RPMI8226 (cell line): Measurements from ENCODE around the gene HPCAL1.

Experiments
- DNase-seq: peaks from one replicate; pipeline ENCODE4 v3.0.0-alpha.2; 2015

HPCAL1 gene

GRCh38 chr2:10269711-10270610 is 32.7 kb upstream of the HPCAL1 start:
- DNase-seq, result no peak

GRCh38 chr2:10271509-10271908 is 31.2 kb upstream of the HPCAL1 start:
- DNase-seq, result no peak

- no peak for DNase-seq
These were observed 30.8 kb upstream of the HPCAL1 start for GRCh38 chr2:10271946-10272345.

GRCh38 chr2:10272464-10272863 is 30.2 kb upstream of the HPCAL1 start:
- no peak for DNase-seq

GRCh38 chr2:10273215-10274175 is 29.2 kb upstream of the HPCAL1 start:
- DNase-seq, result no peak

GRCh38 chr2:10274376-10274775 is 28.3 kb upstream of the HPCAL1 start:
- no peak for DNase-seq

- no peak for DNase-seq
These were observed 27.5 kb upstream of the HPCAL1 start for GRCh38 chr2:10274983-10275802.

GRCh38 chr2:10276481-10277292 is 26.0 kb upstream of the HPCAL1 start:
- DNase-seq, result no peak

GRCh38 chr2:10277293-10278028 is 25.2 kb upstream of the HPCAL1 start:
- DNase-seq, result no peak

GRCh38 chr2:10278029-10278762 is 24.5 kb upstream of the HPCAL1 start:
- peak; percentile 29 for DNase-seq

GRCh38 chr2:10278763-10279471 is 23.8 kb upstream of the HPCAL1 start:
- DNase-seq, result no peak

- DNase-seq, result no peak
These were observed 23.2 kb upstream of the HPCAL1 start for GRCh38 chr2:10279472-10279870.

GRCh38 chr2:10279946-10280463 is 22.7 kb upstream of the HPCAL1 start:
- no peak for DNase-seq

- no peak for DNase-seq
These were observed 20.8 kb upstream of the HPCAL1 start for GRCh38 chr2:10281891-10282290.

- no peak for DNase-seq
These were observed 20.0 kb upstream of the HPCAL1 start for GRCh38 chr2:10282611-10283105.

- no peak for DNase-seq
These were observed 19.3 kb upstream of the HPCAL1 start for GRCh38 chr2:10283106-10284062.

- no peak for DNase-seq
These were observed 18.4 kb upstream of the HPCAL1 start for GRCh38 chr2:10284108-10284870.
